ENCODE measurements around the gene TTYH2.
"Not testable (repeated sequence)": the region's sequence is repeated elsewhere in the genome, so short reads cannot be mapped to it uniquely, and the experiment has no call there.

Gene TTYH2

GRCh38 chr17:74185571-74186185 lies 27.7 kb upstream of the TTYH2 start:
- H3K4me3 ChIP-seq (ENCODE audit: low read depth, low read length), result no peak overlapping the region

GRCh38 chr17:74186498-74186897 lies 26.9 kb upstream of the TTYH2 start:
- H3K4me3 ChIP-seq (ENCODE audit: low read depth, low read length), result no peak overlapping the region
- no peak for DNase-seq (ENCODE audit: low read depth)
- TF ChIP-seq, protein P1, sequence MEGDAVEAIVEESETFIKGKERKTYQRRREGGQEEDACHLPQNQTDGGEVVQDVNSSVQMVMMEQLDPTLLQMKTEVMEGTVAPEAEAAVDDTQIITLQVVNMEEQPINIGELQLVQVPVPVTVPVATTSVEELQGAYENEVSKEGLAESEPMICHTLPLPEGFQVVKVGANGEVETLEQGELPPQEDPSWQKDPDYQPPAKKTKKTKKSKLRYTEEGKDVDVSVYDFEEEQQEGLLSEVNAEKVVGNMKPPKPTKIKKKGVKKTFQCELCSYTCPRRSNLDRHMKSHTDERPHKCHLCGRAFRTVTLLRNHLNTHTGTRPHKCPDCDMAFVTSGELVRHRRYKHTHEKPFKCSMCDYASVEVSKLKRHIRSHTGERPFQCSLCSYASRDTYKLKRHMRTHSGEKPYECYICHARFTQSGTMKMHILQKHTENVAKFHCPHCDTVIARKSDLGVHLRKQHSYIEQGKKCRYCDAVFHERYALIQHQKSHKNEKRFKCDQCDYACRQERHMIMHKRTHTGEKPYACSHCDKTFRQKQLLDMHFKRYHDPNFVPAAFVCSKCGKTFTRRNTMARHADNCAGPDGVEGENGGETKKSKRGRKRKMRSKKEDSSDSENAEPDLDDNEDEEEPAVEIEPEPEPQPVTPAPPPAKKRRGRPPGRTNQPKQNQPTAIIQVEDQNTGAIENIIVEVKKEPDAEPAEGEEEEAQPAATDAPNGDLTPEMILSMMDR (IDR thresholded peaks at IDR 0.05; ENCODE audit: control insufficient read depth, extremely low read depth, insufficient read depth), result no peak

More at GRCh38 chr17:74185571-74186185, 27.7 kb upstream of the TTYH2 start:
- TF ChIP-seq, protein P1 (IDR thresholded peaks at IDR 0.05; ENCODE audit: control insufficient read depth, extremely low read depth, insufficient read depth), result no peak
- DNase-seq (ENCODE audit: low read depth), result no peak

- no peak overlapping the region for H3K4me3 ChIP-seq (ENCODE audit: low read depth, low read length)
- DNase-seq (ENCODE audit: low read depth), result no peak
- TF ChIP-seq, protein P1 (IDR thresholded peaks at IDR 0.05; ENCODE audit: control insufficient read depth, extremely low read depth, insufficient read depth), result no peak
Observed at GRCh38 chr17:74187761-74188160, 25.6 kb upstream of the TTYH2 start.

DNA sequence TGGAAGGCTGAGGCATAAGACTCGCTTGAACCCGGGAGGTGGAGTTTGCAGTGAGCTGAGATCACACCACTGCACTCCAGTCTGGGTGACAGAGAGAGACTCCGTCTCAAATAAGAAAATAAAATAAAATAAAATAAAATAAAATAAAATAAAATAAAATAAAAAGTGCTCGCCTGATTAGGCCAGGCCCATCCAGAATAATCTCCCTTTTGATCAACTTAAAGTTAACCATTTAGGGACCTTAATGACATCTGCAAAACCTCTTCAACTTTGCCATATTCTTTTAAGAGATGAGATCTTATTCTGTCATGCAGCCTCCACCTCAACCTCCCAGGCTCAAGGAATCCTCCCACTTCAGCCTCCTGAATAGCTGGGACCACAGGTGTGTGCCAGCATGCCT lies 24.7 kb upstream of the TTYH2 start:
- DNase-seq (ENCODE audit: low read depth); H3K4me3 ChIP-seq (ENCODE audit: low read depth, low read length): not testable (repeated sequence)

- H3K4me3 ChIP-seq (ENCODE audit: low read depth, low read length), result no peak overlapping the region
- TF ChIP-seq, protein P1 (IDR thresholded peaks at IDR 0.05; ENCODE audit: control insufficient read depth, extremely low read depth, insufficient read depth), result no peak
- DNase-seq (ENCODE audit: low read depth), result no peak
Observed at GRCh38 chr17:74190154-74190553, 23.2 kb upstream of the TTYH2 start.

- H3K4me3 ChIP-seq (ENCODE audit: low read depth, low read length), result no peak overlapping the region
- TF ChIP-seq, protein P1 (IDR thresholded peaks at IDR 0.05; ENCODE audit: control insufficient read depth, extremely low read depth, insufficient read depth), result no peak
- DNase-seq (ENCODE audit: low read depth), result no peak
Observed at GRCh38 chr17:74190807-74191406, 22.5 kb upstream of the TTYH2 start.

DNA sequence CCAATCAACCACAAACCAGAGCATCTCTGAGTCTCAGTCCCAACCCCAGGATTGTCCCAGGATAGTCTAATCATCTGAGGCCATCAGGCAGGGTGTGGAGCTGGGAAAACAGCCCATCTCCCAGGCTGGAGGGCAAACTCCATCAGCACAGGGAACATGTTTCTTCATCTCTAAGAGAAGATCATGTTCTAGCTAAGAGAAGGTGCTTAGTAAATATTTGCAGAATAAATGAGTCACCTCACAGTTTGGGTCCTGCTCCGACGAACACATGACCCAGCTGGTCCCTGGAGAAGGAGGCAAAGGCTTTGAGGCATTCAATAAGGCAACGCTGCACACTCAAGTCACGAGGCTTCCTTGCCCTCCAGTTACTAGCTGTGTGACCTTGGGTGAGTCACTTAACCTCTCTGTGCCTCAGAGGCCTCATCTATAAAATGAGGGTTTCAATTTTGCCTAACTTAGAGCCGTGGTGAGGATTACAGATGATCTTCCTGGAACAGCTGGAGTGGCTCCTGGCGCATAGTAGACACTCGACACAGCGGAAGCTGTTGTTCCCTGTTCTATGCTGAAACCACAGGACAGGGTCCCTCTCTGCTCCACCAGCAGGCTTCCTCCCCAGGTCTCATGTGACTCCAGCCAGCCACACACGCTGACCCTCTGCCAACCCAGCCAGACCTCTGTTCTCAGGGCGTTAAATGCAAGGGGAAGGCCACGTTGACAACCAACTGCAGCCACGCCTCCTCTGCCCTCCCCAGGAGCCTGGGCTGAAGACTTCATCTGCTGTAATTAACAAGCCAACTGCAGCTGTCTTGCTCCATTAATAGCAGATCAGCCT lies 20.2 kb upstream of the TTYH2 start:
- TF ChIP-seq, protein P1 (IDR thresholded peaks at IDR 0.05; ENCODE audit: control insufficient read depth, extremely low read depth, insufficient read depth), result no peak
- peak; percentile 69 for DNase-seq (ENCODE audit: low read depth)
- no peak overlapping the region for H3K4me3 ChIP-seq (ENCODE audit: low read depth, low read length)
